Osteocyte (in vitro differentiated cells): Measurements from ENCODE around the gene ACCS. TPM values are rescaled to one million over a fixed set of nuclear protein-coding genes. Genes with fewer than 3 reads are reported as not detected.

Experiments
- DNase-seq: peaks from one replicate; pipeline ENCODE4 v3.0.0; 2021; ENCODE audit warnings: mixed read lengths; ENCODE audit not compliant: unreplicated experiment; ENCODE audit errors: extremely low spot score
- H3K27ac Mint-ChIP-seq: one replicate; pipeline ENCODE4 v1.8.0; 2021; ENCODE audit warnings: mild to moderate bottlenecking, mixed read lengths; ENCODE audit not compliant: unreplicated experiment
- H3K27me3 Mint-ChIP-seq: one replicate; pipeline ENCODE4 v1.8.0; 2021; ENCODE audit warnings: mixed read lengths; ENCODE audit not compliant: unreplicated experiment
- H3K36me3 Mint-ChIP-seq: one replicate; pipeline ENCODE4 v1.8.0; 2021; ENCODE audit warnings: mixed read lengths; ENCODE audit not compliant: unreplicated experiment
- H3K4me1 Mint-ChIP-seq: one replicate; pipeline ENCODE4 v1.8.0; 2021; ENCODE audit warnings: mixed read lengths; ENCODE audit not compliant: unreplicated experiment
- H3K4me3 Mint-ChIP-seq: one replicate; pipeline ENCODE4 v1.8.0; 2021; ENCODE audit warnings: mild to moderate bottlenecking, moderate library complexity, mixed read lengths; ENCODE audit not compliant: unreplicated experiment
- H3K9me3 Mint-ChIP-seq: one replicate; pipeline ENCODE4 v1.8.0; 2021; ENCODE audit warnings: mixed read lengths; ENCODE audit not compliant: unreplicated experiment
- total RNA-seq: library from RNA; stranded (reverse); gene quantifications from 2 replicates; pipeline ENCODE4 v1.2.1, GENCODE V29; 2021
- TF ChIP-seq, protein P1 (sequence below): fragments of 200-600 bp; sonication (generic); IDR thresholded peaks from 2 replicates; pipeline ENCODE4 v1.5.0; 2021; ENCODE audit warnings: antibody characterized with exemption, mild to moderate bottlenecking, moderate library complexity

The ACCS gene
- total RNA-seq, 1 donor from 2014 or later = 4.3 TPM

DNA sequence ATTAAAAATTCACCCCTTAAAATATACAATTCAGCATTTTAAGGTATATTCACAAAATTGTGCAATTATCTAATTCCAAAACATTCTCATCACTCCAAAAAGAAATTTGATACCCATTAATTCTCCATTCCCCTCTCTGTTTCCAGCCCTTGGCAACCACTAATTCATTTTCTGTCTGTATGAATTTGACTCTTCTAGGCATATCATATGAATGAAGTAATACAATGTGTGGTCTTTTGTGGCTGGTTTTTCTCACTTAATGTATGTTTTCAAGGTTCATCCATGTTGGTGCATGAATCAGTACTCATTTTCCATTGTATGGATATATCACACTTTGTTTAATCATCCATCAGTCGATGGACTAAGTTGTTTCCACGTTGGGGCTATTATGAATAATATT, 47.2 kb upstream of the ACCS start:
- Mint-ChIP-seq H3K27me3 (peaks cover 46% of the 10 kb centered on the region), H3K36me3 (no peaks in the 10 kb centered on the region), H3K4me3 (no peak overlapping the region), H3K9me3 (peaks cover 14% of the 10 kb centered on the region), H3K27ac (no peak overlapping the region), H3K4me1 (peaks cover 20% of the 10 kb centered on the region)
- TF ChIP-seq, protein P1, sequence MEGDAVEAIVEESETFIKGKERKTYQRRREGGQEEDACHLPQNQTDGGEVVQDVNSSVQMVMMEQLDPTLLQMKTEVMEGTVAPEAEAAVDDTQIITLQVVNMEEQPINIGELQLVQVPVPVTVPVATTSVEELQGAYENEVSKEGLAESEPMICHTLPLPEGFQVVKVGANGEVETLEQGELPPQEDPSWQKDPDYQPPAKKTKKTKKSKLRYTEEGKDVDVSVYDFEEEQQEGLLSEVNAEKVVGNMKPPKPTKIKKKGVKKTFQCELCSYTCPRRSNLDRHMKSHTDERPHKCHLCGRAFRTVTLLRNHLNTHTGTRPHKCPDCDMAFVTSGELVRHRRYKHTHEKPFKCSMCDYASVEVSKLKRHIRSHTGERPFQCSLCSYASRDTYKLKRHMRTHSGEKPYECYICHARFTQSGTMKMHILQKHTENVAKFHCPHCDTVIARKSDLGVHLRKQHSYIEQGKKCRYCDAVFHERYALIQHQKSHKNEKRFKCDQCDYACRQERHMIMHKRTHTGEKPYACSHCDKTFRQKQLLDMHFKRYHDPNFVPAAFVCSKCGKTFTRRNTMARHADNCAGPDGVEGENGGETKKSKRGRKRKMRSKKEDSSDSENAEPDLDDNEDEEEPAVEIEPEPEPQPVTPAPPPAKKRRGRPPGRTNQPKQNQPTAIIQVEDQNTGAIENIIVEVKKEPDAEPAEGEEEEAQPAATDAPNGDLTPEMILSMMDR = no peak
- no peak for DNase-seq

DNA sequence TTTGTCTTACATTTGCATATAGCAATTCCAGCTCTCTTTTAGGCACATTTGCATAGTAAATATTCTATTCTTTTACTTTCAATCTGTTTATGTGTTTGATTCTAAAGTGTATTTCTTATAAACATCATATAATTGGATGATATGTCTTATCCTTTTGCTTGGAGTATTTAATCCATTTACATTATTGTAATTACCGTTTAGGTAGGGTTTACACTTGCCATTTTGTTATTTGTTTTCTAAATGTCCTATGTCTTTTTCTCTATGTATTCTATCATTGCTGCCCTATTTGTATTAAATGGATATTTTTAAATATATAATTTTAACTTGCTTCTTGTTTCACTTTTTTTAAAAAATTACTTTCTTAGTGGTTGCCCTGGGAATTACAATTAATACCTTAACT, 41.1 kb upstream of the ACCS start:
- H3K4me1 Mint-ChIP-seq = peaks cover under 1% of the 10 kb centered on the region
- no peak overlapping the region for H3K4me3 Mint-ChIP-seq
- peaks cover 54% of the 10 kb centered on the region for H3K27me3 Mint-ChIP-seq
- peaks cover 24% of the 10 kb centered on the region for H3K9me3 Mint-ChIP-seq
- no peaks in the 10 kb centered on the region for H3K36me3 Mint-ChIP-seq
- no peak for DNase-seq
- H3K27ac Mint-ChIP-seq = no peak overlapping the region
- TF ChIP-seq, protein P1 = no peak

DNA sequence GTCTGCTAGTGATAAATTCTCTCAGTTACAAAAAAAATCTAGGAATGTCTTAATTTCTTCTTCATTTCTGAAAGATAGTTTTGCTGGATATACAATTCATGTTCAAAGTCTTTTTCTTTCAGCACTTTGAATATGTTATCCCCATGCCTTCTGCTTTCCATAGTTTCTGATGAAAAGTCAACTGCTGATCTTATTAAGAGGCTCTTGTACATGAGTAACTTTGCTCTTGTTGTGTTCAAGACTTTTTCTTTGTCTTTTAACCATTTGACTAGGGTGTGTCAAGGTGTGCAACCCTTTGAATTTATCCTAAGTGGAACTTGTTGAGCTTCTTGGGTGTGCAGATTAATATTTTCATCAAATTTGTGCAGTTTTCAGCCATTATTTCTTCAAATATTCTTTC, 40.3 kb upstream of the ACCS start:
- Mint-ChIP-seq H3K4me1 (peaks cover 8% of the 10 kb centered on the region), H3K36me3 (no peaks in the 10 kb centered on the region), H3K9me3 (peaks cover 24% of the 10 kb centered on the region), H3K27ac (no peak overlapping the region), H3K4me3 (no peak overlapping the region), H3K27me3 (peaks cover 47% of the 10 kb centered on the region)
- no peak for DNase-seq
- TF ChIP-seq, protein P1 = no peak

DNA sequence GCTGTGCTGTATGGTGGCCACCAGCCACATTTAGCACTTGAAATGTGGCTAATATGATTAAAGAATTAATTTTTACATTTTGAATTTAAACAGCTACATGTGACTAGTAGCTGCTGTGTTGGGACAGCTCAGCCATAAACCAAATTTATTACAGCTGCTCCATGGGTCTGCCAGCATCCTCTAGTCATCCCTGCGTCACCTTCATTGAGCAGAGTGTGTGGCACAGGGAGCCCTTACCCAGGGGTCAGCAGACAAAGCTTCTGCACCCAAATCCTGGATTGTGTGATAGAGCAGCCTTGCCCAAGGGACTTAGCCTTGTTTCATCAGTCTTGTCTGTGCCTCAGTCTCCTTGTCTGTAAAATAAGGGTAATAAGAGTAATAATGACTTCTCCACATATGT, 37.7 kb upstream of the ACCS start:
- H3K36me3 Mint-ChIP-seq = no peaks in the 10 kb centered on the region
- TF ChIP-seq, protein P1 = no peak
- peaks cover 19% of the 10 kb centered on the region for H3K4me1 Mint-ChIP-seq
- peaks cover 39% of the 10 kb centered on the region for H3K27me3 Mint-ChIP-seq
- H3K27ac Mint-ChIP-seq = no peak overlapping the region
- DNase-seq = peak; percentile 38
- H3K4me3 Mint-ChIP-seq = no peak overlapping the region
- H3K9me3 Mint-ChIP-seq = peaks cover 9% of the 10 kb centered on the region

DNA sequence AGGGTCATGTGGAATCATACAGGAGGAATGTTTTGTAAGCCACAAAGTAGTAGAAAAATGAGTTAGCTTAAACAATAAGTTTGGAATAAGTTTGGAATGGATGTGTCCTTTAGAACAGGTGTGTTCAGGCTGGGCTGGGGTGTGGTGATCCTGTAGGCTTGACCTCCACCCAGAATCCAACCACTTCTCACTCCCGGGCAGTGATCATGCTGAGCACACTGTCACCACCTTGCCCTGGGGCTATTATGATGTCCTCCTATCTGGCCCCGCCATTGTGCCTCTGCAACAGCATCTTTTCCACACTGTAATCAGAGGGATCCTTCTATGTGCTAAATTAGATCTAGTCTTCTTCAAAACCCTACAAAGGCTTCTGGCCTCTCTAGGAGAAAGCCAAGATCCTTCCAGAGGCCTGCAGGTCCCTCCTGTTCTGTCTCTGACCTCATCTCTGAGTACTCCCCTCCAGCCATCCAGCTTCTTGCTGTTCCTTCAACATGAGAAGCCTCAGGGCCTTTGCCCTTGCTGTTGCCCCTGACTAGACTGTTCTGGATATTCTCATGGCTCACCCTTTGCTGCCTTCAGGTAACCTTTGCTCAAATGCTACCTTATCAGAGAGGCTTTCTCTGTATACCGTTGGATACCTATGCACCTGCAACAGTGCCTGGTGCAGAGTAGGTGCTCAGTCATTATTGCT, 37.1 kb upstream of the ACCS start:
- Mint-ChIP-seq H3K4me1 (peaks cover 19% of the 10 kb centered on the region), H3K27me3 (peaks cover 38% of the 10 kb centered on the region), H3K4me3 (no peak overlapping the region), H3K27ac (no peak overlapping the region), H3K36me3 (no peaks in the 10 kb centered on the region), H3K9me3 (peaks cover 9% of the 10 kb centered on the region)
- peak; percentile 54 for DNase-seq
- TF ChIP-seq, protein P1 = no peak
